Chondrocyte (in vitro differentiated cells): ENCODE results near the gene PEG3. TPM values are rescaled to one million over a fixed set of nuclear protein-coding genes. Genes with fewer than 3 reads are reported as not detected.

Experiments
- DNase-seq: peaks from one replicate; pipeline ENCODE4 v3.0.0; 2021; ENCODE audit warnings: mixed read lengths, low spot score
- H3K27ac Mint-ChIP-seq: one replicate; pipeline ENCODE4 v1.8.0; 2021; ENCODE audit warnings: mild to moderate bottlenecking, moderate library complexity, mixed read lengths; ENCODE audit not compliant: unreplicated experiment
- H3K27me3 Mint-ChIP-seq: 2 replicates; pipeline ENCODE4 v1.8.0; 2021; ENCODE audit warnings: low read depth, mixed read lengths
- H3K36me3 Mint-ChIP-seq: 2 replicates; pipeline ENCODE4 v1.8.0; 2021; ENCODE audit warnings: low read depth, mixed read lengths
- H3K4me1 Mint-ChIP-seq: 2 replicates; pipeline ENCODE4 v1.8.0; 2021; ENCODE audit warnings: low read depth, mild to moderate bottlenecking, mixed read lengths
- H3K4me3 Mint-ChIP-seq: one replicate; pipeline ENCODE4 v1.8.0; 2021; ENCODE audit warnings: mild to moderate bottlenecking, moderate library complexity, mixed read lengths; ENCODE audit not compliant: unreplicated experiment
- H3K9me3 Mint-ChIP-seq: 2 replicates; pipeline ENCODE4 v1.8.0; 2021; ENCODE audit warnings: low read depth, mixed read lengths
- total RNA-seq: library from RNA; stranded (reverse); gene quantifications from 3 replicates; pipeline ENCODE4 v1.2.1, GENCODE V29; 2021
- TF ChIP-seq, protein P1 (sequence below): fragments of 200-600 bp; sonication (generic); IDR thresholded peaks from 2 replicates; pipeline ENCODE4 v1.5.0; 2021; ENCODE audit warnings: antibody characterized with exemption, mild to moderate bottlenecking, moderate library complexity

Gene PEG3
- total RNA-seq, 1 donor from 2014 or later = not detected

DNA sequence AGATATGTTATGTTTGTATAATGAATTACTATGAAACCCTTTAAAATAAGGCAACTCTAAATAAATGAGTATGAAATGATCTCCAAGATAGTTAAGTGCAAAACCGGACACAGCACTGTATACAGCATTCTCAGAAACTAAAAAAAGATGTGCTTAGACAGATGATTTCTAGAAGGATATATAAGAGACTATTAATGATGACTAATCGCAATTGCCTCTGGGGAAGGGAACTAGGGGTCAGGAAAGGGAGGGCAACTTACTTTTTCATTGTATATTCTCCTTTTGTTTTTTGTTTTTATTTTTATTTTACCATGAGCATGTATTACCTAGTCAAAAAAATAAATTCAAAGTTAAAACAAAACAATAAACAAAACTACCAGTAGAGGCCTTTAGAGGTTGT lies 12.8 kb downstream of the PEG3 start:
- H3K4me3 Mint-ChIP-seq = no peak overlapping the region
- no peaks in the 10 kb centered on the region for H3K27me3 Mint-ChIP-seq
- H3K27ac Mint-ChIP-seq = no peak overlapping the region
- TF ChIP-seq, protein P1, sequence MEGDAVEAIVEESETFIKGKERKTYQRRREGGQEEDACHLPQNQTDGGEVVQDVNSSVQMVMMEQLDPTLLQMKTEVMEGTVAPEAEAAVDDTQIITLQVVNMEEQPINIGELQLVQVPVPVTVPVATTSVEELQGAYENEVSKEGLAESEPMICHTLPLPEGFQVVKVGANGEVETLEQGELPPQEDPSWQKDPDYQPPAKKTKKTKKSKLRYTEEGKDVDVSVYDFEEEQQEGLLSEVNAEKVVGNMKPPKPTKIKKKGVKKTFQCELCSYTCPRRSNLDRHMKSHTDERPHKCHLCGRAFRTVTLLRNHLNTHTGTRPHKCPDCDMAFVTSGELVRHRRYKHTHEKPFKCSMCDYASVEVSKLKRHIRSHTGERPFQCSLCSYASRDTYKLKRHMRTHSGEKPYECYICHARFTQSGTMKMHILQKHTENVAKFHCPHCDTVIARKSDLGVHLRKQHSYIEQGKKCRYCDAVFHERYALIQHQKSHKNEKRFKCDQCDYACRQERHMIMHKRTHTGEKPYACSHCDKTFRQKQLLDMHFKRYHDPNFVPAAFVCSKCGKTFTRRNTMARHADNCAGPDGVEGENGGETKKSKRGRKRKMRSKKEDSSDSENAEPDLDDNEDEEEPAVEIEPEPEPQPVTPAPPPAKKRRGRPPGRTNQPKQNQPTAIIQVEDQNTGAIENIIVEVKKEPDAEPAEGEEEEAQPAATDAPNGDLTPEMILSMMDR = no peak
- H3K36me3 Mint-ChIP-seq = no peaks in the 10 kb centered on the region
- H3K9me3 Mint-ChIP-seq = peaks cover 79% of the 10 kb centered on the region
- no peak for DNase-seq
- no peaks in the 10 kb centered on the region for H3K4me1 Mint-ChIP-seq

GRCh38 chr19:56823956-56824355 lies 16.6 kb downstream of the PEG3 start:
- Mint-ChIP-seq H3K4me3 (no peak overlapping the region), H3K27ac (no peak overlapping the region), H3K27me3 (no peaks in the 10 kb centered on the region), H3K9me3 (peaks cover 86% of the 10 kb centered on the region), H3K36me3 (no peaks in the 10 kb centered on the region), H3K4me1 (no peaks in the 10 kb centered on the region)
- TF ChIP-seq, protein P1 = no peak
- no peak for DNase-seq

GRCh38 chr19:56823417-56823816 lies 17.1 kb downstream of the PEG3 start:
- no peaks in the 10 kb centered on the region for H3K36me3 Mint-ChIP-seq
- H3K9me3 Mint-ChIP-seq = peaks cover 86% of the 10 kb centered on the region
- no peaks in the 10 kb centered on the region for H3K27me3 Mint-ChIP-seq
- no peak for DNase-seq
- TF ChIP-seq, protein P1 = no peak
- H3K4me1 Mint-ChIP-seq = no peaks in the 10 kb centered on the region
- no peak overlapping the region for H3K4me3 Mint-ChIP-seq
- no peak overlapping the region for H3K27ac Mint-ChIP-seq

GRCh38 chr19:56822755-56823154 lies 17.8 kb downstream of the PEG3 start:
- H3K4me1 Mint-ChIP-seq = no peaks in the 10 kb centered on the region
- no peak overlapping the region for H3K27ac Mint-ChIP-seq
- H3K4me3 Mint-ChIP-seq = no peak overlapping the region
- TF ChIP-seq, protein P1 = no peak
- peaks cover 4% of the 10 kb centered on the region for H3K36me3 Mint-ChIP-seq
- no peak for DNase-seq
- H3K27me3 Mint-ChIP-seq = no peaks in the 10 kb centered on the region
- H3K9me3 Mint-ChIP-seq = peaks cover 85% of the 10 kb centered on the region

DNA sequence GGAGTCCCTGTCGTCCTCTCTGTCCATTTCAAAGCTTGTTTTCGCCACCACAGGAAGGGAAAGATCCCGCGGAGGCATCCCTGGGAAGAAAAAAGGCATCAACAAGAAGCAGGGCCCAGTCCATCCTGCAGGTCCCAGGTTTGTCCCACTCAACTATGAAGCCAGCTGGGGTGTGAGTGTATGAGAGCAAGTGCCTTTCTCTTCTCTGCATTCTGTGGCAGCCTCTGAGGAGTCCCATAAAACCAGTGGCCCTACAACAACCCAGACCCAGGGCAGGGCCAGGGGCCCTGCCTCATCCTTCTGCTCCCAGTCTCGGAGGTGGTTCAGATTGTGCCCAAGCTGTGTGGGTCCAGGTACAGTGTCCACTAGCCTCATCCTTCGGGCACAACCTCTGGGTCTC lies 18.9 kb downstream of the PEG3 start:
- Mint-ChIP-seq H3K27me3 (no peaks in the 10 kb centered on the region), H3K9me3 (peaks cover 85% of the 10 kb centered on the region), H3K4me3 (no peak overlapping the region), H3K4me1 (no peaks in the 10 kb centered on the region), H3K36me3 (peaks cover 4% of the 10 kb centered on the region), H3K27ac (no peak overlapping the region)
- TF ChIP-seq, protein P1 = no peak
- no peak for DNase-seq
